Measurements from ENCODE around the gene MKX.

DNA sequence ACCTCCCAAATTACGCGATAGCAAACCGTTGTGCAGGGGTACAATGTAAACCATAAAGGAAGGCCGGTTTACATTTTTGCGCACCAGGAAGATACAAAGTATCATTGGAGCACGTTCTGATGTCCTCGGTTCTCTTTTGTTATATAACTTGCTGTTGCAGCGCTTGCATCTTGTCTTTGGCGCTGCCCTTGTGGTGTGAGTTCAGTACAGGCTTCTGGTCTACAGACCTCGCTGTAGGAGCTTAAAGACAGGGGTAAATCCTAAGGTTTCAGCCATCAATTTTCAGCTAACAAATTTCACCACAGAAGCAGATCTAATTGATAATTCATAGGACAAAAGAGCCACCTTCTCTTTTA lies 1.5 kb upstream of the MKX start:
- TF ChIP-seq EZH2 (IDR thresholded peaks at IDR 0.05; ENCODE audit: insufficient read depth, poor library complexity, severe bottlenecking) (no peak), EZH2phosphoT487 (IDR thresholded peaks at IDR 0.05; ENCODE audit: insufficient read depth, low read depth) (no peak)
